ENCODE results near the gene SRSF4.
A peak's percentile ranks its signal among the peaks of the same experiment; 100 is the strongest.
"Not testable (repeated sequence)": the region's sequence is repeated elsewhere in the genome, so short reads cannot be mapped to it uniquely, and the experiment has no call there.

SRSF4 gene

GRCh38 chr1:29124366-29125236 lies 57.1 kb downstream of the SRSF4 start:
- peak in 4 of 14 donors; percentile 14 to 47 (median 21) for DNase-seq

GRCh38 chr1:29123887-29124365 lies 57.8 kb downstream of the SRSF4 start, which contains the start of gene TMEM200B:
Gene TMEM200B (minus strand): TSS chr1:29123903. CDS start chr1:29121828, 2,075 bp downstream.
- DNase-seq, result no peak

- DNase-seq, result no peak
Observed at GRCh38 chr1:29123053-29123886, 58.4 kb downstream of the SRSF4 start.

- peak in 1 of 14 donors; percentile 29 for DNase-seq
Observed at GRCh38 chr1:29122682-29123052, 59.0 kb downstream of the SRSF4 start.

- no peak for DNase-seq
Observed at GRCh38 chr1:29121936-29122681, 59.6 kb downstream of the SRSF4 start.

- DNase-seq, result no peak
Observed at GRCh38 chr1:29121516-29121935, 60.2 kb downstream of the SRSF4 start.

DNA sequence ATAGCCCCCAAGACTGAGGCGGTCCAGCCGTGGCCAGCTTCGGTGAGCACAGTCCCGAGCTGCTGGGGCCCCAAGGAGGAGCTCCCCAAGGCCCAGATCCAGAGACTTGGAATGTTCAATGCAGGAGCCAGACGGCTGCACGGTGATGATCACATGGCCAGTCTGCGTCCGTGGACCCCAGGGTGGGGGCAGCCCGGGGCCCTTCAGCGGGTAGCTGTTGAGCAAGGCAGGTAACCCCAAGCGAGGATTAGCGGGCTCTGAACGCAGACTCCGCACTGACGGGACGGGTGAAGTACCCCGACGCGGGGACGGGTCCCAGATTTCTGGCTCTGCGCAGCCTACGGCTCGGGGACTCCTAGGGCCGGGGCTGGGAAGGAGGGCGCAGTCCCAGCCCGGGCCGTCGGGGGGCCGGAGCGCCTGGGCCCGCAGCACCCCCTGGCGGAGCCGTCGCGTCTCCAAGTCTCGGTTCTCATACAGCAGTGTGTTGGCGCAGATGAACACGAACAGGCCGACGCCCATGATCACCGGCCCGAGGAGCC lies 60.7 kb downstream of the SRSF4 start:
- no peak for DNase-seq

- DNase-seq, result no peak
Observed at GRCh38 chr1:29120367-29120766, 61.3 kb downstream of the SRSF4 start.

- DNase-seq, result no peak
Observed at GRCh38 chr1:29119121-29119929, 62.4 kb downstream of the SRSF4 start.

DNA sequence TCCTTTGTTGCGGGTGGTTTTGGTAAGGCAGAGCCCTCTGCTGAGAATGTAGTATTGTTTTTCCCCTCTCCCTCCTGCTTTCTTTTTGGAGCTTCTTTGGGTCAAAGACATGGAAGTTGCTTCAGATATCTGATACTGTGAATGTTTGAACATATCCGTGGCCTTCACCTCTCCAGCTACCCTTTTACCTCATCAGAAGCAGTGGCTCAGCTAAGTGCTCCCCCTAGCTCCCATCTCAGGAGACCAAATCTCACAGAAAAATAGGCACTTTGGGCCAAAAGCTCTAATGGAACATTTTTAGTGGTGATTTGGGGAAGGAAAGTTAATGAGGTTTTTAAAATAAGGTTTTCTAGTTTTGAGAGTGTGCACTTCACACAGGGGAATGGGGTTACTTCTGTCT lies 64.3 kb downstream of the SRSF4 start:
- no peak for DNase-seq

GRCh38 chr1:29114654-29115053 lies 67.0 kb downstream of the SRSF4 start:
- no peak for DNase-seq

GRCh38 chr1:29113413-29114117 lies 68.1 kb downstream of the SRSF4 start:
- no peak for DNase-seq

GRCh38 chr1:29112705-29113412 lies 68.8 kb downstream of the SRSF4 start:
- DNase-seq, result no peak

GRCh38 chr1:29108041-29108440 lies 73.7 kb downstream of the SRSF4 start:
- not testable (repeated sequence) for DNase-seq

DNA sequence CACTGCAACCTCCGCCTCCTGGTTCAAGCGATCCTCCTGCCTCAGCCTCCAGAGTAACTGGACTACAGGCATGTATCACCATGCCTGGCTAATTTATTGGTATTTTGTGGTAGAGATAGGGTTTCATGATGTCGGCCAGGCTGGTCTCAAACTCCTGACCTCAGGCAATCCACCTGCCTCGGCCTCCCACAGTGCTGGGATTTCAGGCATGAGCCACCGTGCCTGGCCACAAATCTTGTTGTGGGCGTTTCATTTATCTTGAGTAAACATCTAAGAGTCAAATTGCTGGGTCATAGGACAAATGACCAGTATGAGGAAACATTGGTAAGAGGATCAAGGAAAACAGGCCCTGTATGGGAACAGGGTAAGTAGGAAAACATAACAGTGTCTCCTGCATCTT lies 75.9 kb downstream of the SRSF4 start:
- no peak for DNase-seq

GRCh38 chr1:29100487-29100886 lies 81.2 kb downstream of the SRSF4 start:
- no peak for DNase-seq

- DNase-seq, result no peak
Observed at GRCh38 chr1:29099286-29099685, 82.4 kb downstream of the SRSF4 start.

Data from C1 segment of cervical spinal cord (tissue), 14 donors.